HCT116 (cell line): ENCODE measurements around the gene ELAVL2. TPM values are rescaled to one million over a fixed set of nuclear protein-coding genes. Genes with fewer than 3 reads are reported as not detected.

ENCODE experiments used
- ATAC-seq: fragments of 200-7000 bp; cut with Tn5 transposase; 2 replicates; pipeline ENCODE4 v1.9.1; 2020; ENCODE audit warnings: mild to moderate bottlenecking, moderate library complexity
- BruUV-seq: library from RNA; stranded (reverse); fragments of 400-500 nt; replicated peaks from 2 replicates; lab custom pipeline; 2021; lab: Mats Ljungman, UMichigan
- CTCF ChIA-PET: fragments of 300-600 bp; sonication (Branson Sonifier 250); formaldehyde crosslinking; loops from one replicate; lab custom pipeline; 2021; ENCODE audit warnings: antibody characterized with exemption; lab: Charles Lee
- POLR2A ChIA-PET: fragments of 300-600, 350-600 bp; sonication (Branson Sonifier 250); formaldehyde crosslinking; loops from one replicate; lab custom pipeline; 2021; ENCODE audit warnings: antibody characterized with exemption; lab: Charles Lee
- RAD21 ChIA-PET, 2 experiments: fragments of 300-600 bp; sonication (Branson Sonifier 250); formaldehyde crosslinking; loops; one replicate each; lab custom pipeline; 2023; ENCODE audit warnings: low total read pairs in 2 of 2; ENCODE audit not compliant: uncharacterized antibody in 2 of 2, unreplicated experiment in 2 of 2, low non-redundant PET in 1 of 2; lab: Charles Lee
- DNase-seq: peaks from one replicate; pipeline ENCODE4 v3.0.0-alpha.2; 2010; ENCODE audit warnings: low read depth, low spot score
- H2AFZ ChIP-seq: fragments of 200-600 bp; shearing (Covaris generic), sonication (generic); 2 replicates; pipeline ENCODE4 v1.6.1; 2017; ENCODE audit warnings: low read depth, mixed run types, mixed read lengths, antibody characterized with exemption, low read length; ENCODE audit not compliant: poor library complexity, severe bottlenecking
- H3K27ac ChIP-seq: 2 replicates; pipeline ENCODE4 v1.5.1; 2012; ENCODE audit warnings: low read depth, low read length
- H3K27me3 ChIP-seq: fragments of 200-600 bp; sonication (generic); 2 replicates; pipeline ENCODE4 v1.6.1; 2016; ENCODE audit warnings: mixed run types, low read length, mixed read lengths; ENCODE audit not compliant: insufficient read depth
- H3K36me3 ChIP-seq, 2 experiments: fragments of 200-500 bp in 1 of 2; fragments of 200-600 bp in 1 of 2; sonication (Bioruptor generic) in 1 of 2; sonication (generic) in 1 of 2; 2 replicates each; pipeline versions ENCODE4 v1.5.1 to v1.6.1; 2014 to 2016; ENCODE audit warnings: low read length in 2 of 2, inconsistent platforms in 1 of 2, mixed read lengths in 1 of 2, mixed run types in 1 of 2; ENCODE audit not compliant: insufficient read depth in 2 of 2, control insufficient read depth in 1 of 2
- H3K4me1 ChIP-seq, 2 experiments: fragments of 200-600 bp in 1 of 2; sonication (generic) in 1 of 2; 2 replicates each; pipeline versions ENCODE4 v1.5.1 to v1.6.1; 2012 to 2017; ENCODE audit warnings: low read length in 2 of 2, inconsistent platforms in 1 of 2, mild to moderate bottlenecking in 1 of 2, mixed read lengths in 1 of 2, mixed run types in 1 of 2, moderate library complexity in 1 of 2; ENCODE audit not compliant: insufficient read depth in 2 of 2, control insufficient read depth in 1 of 2
- H3K4me2 ChIP-seq: fragments of 200-600 bp; sonication (generic); 2 replicates; pipeline ENCODE4 v1.6.1; 2017; ENCODE audit warnings: mixed run types, low read length, mixed read lengths
- H3K4me3 ChIP-seq, 2 experiments: fragments of 200-600 bp in 1 of 2; sonication (generic) in 1 of 2; replicated peaks in 1 of 2; 2 replicates each; pipeline ENCODE4 v1.5.1; 2011 to 2016; ENCODE audit warnings: low read length in 2 of 2, control low read depth in 1 of 2, low read depth in 1 of 2, mild to moderate bottlenecking in 1 of 2, mixed read lengths in 1 of 2, mixed run types in 1 of 2
- H3K79me2 ChIP-seq: fragments of 200-600 bp; sonication (generic); 2 replicates; pipeline ENCODE4 v1.6.1; 2017; ENCODE audit warnings: mild to moderate bottlenecking, mixed run types, low read length, moderate library complexity, mixed read lengths; ENCODE audit not compliant: insufficient read depth
- H3K9ac ChIP-seq: fragments of 200-600 bp; sonication (generic); 2 replicates; pipeline ENCODE4 v1.6.1; 2016; ENCODE audit warnings: low read length, mixed read lengths
- H3K9me2 ChIP-seq: fragments of 200-600 bp; sonication (generic), shearing (Covaris generic); 2 replicates; pipeline ENCODE4 v1.6.1; 2017; ENCODE audit warnings: mixed run types, mild to moderate bottlenecking, moderate library complexity; ENCODE audit not compliant: insufficient read depth
- H3K9me3 ChIP-seq, 2 experiments: fragments of 200-500 bp in 1 of 2; fragments of 200-600 bp in 1 of 2; sonication (Bioruptor generic) in 1 of 2; sonication (generic) in 1 of 2; 2 replicates each; pipeline ENCODE4 v1.6.1; 2014 to 2017; ENCODE audit warnings: low read length in 2 of 2, mixed read lengths in 2 of 2, inconsistent platforms in 1 of 2, low read depth in 1 of 2, mild to moderate bottlenecking in 1 of 2, mixed run types in 1 of 2, moderate library complexity in 1 of 2; ENCODE audit not compliant: control insufficient read depth in 1 of 2, insufficient read depth in 1 of 2
- H4K20me1 ChIP-seq: fragments of 200-600 bp; sonication (generic), shearing (Covaris generic); 2 replicates; pipeline ENCODE4 v1.6.1; 2017; ENCODE audit warnings: mixed run types, mild to moderate bottlenecking, moderate library complexity; ENCODE audit not compliant: insufficient read depth
- ATF3 ChIP-seq: IDR thresholded peaks from 2 replicates; pipeline ENCODE4 v1.6.1; 2012
- CTCF ChIP-seq, 3 experiments: fragments of 200-600 bp in 1 of 3; sonication (generic) in 1 of 3; IDR thresholded peaks in 2 of 3; conservative IDR thresholded peaks in 1 of 3; 2 replicates each; pipeline ENCODE4 v1.5.1; 2012 to 2017; ENCODE audit warnings: low read depth in 2 of 3, low read length in 2 of 3, antibody characterized with exemption in 1 of 3, borderline replicate concordance in 1 of 3, control low read depth in 1 of 3, mild to moderate bottlenecking in 1 of 3, mixed read lengths in 1 of 3, mixed run types in 1 of 3, moderate library complexity in 1 of 3; ENCODE audit not compliant: insufficient read depth in 1 of 3
- EGR1 ChIP-seq: IDR thresholded peaks from 2 replicates; pipeline ENCODE4 v1.6.1; 2012; ENCODE audit warnings: low read depth
- ELF1 ChIP-seq: IDR thresholded peaks from 2 replicates; pipeline ENCODE4 v1.6.1; 2012; ENCODE audit warnings: low read depth, borderline replicate concordance
- EZH2 ChIP-seq: fragments of 200-600 bp; sonication (generic); IDR thresholded peaks from 2 replicates; pipeline ENCODE4 v1.6.1; 2017; ENCODE audit warnings: antibody characterized with exemption, mixed run types
- EZH2phosphoT487 ChIP-seq: fragments of 200-600 bp; IDR thresholded peaks from 2 replicates; pipeline ENCODE4 v1.6.1; 2018; ENCODE audit warnings: antibody characterized with exemption, borderline replicate concordance
- MAX ChIP-seq: IDR thresholded peaks from 2 replicates; pipeline ENCODE4 v1.6.1; 2012
- REST ChIP-seq: IDR thresholded peaks from 2 replicates; pipeline ENCODE4 v1.6.1; 2012; ENCODE audit warnings: low read depth
- SIN3A ChIP-seq: IDR thresholded peaks from 2 replicates; pipeline ENCODE4 v1.6.1; 2012; ENCODE audit warnings: low read depth
- SP1 ChIP-seq: IDR thresholded peaks from 2 replicates; pipeline ENCODE4 v1.6.1; 2012; ENCODE audit warnings: low read depth
- SRF ChIP-seq: IDR thresholded peaks from 2 replicates; pipeline ENCODE4 v1.6.1; 2012; ENCODE audit warnings: low read depth
- TCF7L2 ChIP-seq: IDR thresholded peaks from 2 replicates; pipeline ENCODE4 v1.7.0; 2011; ENCODE audit warnings: borderline replicate concordance, inconsistent platforms; ENCODE audit not compliant: insufficient read depth, insufficient read length; ENCODE audit errors: extremely low read depth
- ZBTB33 ChIP-seq: IDR thresholded peaks from 2 replicates; pipeline ENCODE4 v1.6.1; 2011; ENCODE audit warnings: mild to moderate bottlenecking, low read length, moderate library complexity; ENCODE audit not compliant: insufficient replicate concordance; ENCODE audit errors: extremely low read depth
- intact Hi-C: fragments of 100-400 bp; cut with micrococcal nuclease; formaldehyde crosslinking; loops from 2 replicates; pipeline ENCODE4 v1.10.0; 2022
- total RNA-seq: library from RNA; stranded (reverse); gene quantifications from one replicate; pipeline ENCODE4 v1.2.1, GENCODE V29; 2021; ENCODE audit not compliant: unreplicated experiment

ELAVL2 gene
- total RNA-seq, 1 experiment from 2014 or later: not detected

GRCh38 chr9:23789529-23790254 is 36.3 kb downstream of the ELAVL2 start:
- H3K9me3 ChIP-seq: peaks cover 15 to 18% of the 10 kb centered on the region in 2 experiments; a peak in 2 of 4 replicates
- H2AFZ ChIP-seq: no peak overlapping the region
- H3K4me3 ChIP-seq: no peak overlapping the region
- TF ChIP-seq EZH2: no peak
- TF ChIP-seq REST: no peak
- TF ChIP-seq SIN3A: no peak
- TF ChIP-seq ATF3: no peak
- no peak for TF ChIP-seq ELF1
- TF ChIP-seq CTCF (IDR thresholded peaks at IDR 0.05 in 2 of 3, conservative IDR thresholded peaks at IDR 0.05 in 1 of 3; ENCODE audit: borderline replicate concordance in 1 of 3, insufficient read depth in 1 of 3, low read depth in 2 of 3, low read length in 2 of 3): no peak
- no peak for TF ChIP-seq ZBTB33
- no peak for TF ChIP-seq TCF7L2
- TF ChIP-seq EZH2phosphoT487: no peak
- no peak for TF ChIP-seq MAX
- TF ChIP-seq EGR1: no peak
- TF ChIP-seq SP1: no peak
- no peak for TF ChIP-seq SRF
- ChIA-PET RAD21 (no interaction called here), CTCF (no interaction called here), POLR2A (no interaction called here)
- intact Hi-C loops: no loop called here
- no peaks in the 10 kb centered on the region for H3K4me1 ChIP-seq
- no peaks in the 10 kb centered on the region for H3K36me3 ChIP-seq
- H3K27me3 ChIP-seq: no peaks in the 10 kb centered on the region
- no peak for ATAC-seq
- no peak overlapping the region for H3K9ac ChIP-seq
- no peak for DNase-seq
- H3K4me2 ChIP-seq: no peak overlapping the region
- BruUV-seq: no TSS peak
- H3K79me2 ChIP-seq: no peaks in the 10 kb centered on the region
- H4K20me1 ChIP-seq: no peaks in the 10 kb centered on the region
- no peak overlapping the region for H3K27ac ChIP-seq
- no peaks in the 10 kb centered on the region for H3K9me2 ChIP-seq
